ENCODE results near the gene BTRC.

Gene BTRC

GRCh38 chr10:101458869-101459268 is 104.9 kb downstream of the BTRC start:
- Histone ChIP-seq H3K36me3 (ENCODE audit: control insufficient read depth, insufficient read depth, low read length) (no peaks in the 10 kb centered on the region), H3K9ac (ENCODE audit: low read length) (no peak overlapping the region), H3K27me3 (ENCODE audit: control insufficient read depth, insufficient read depth, low read length) (no peaks in the 10 kb centered on the region), H3K4me1 (ENCODE audit: control insufficient read depth, insufficient read depth, low read length) (no peaks in the 10 kb centered on the region), H3K4me3 (ENCODE audit: low read length) (no peak overlapping the region), H3K27ac (ENCODE audit: low read depth, low read length) (no peak overlapping the region)

GRCh38 chr10:101464082-101464481 is 110.1 kb downstream of the BTRC start:
- H3K36me3 ChIP-seq (ENCODE audit: control insufficient read depth, insufficient read depth, low read length): no peaks in the 10 kb centered on the region
- no peak overlapping the region for H3K27ac ChIP-seq (ENCODE audit: low read depth, low read length)

GRCh38 chr10:101464599-101464998 is 110.6 kb downstream of the BTRC start:
- H3K36me3 ChIP-seq (ENCODE audit: control insufficient read depth, insufficient read depth, low read length): no peaks in the 10 kb centered on the region
- no peak overlapping the region for H3K4me3 ChIP-seq (ENCODE audit: low read length)
- H3K27me3 ChIP-seq (ENCODE audit: control insufficient read depth, insufficient read depth, low read length): no peaks in the 10 kb centered on the region
- no peaks in the 10 kb centered on the region for H3K4me1 ChIP-seq (ENCODE audit: control insufficient read depth, insufficient read depth, low read length)
- no peak overlapping the region for H3K27ac ChIP-seq (ENCODE audit: low read depth, low read length)
- no peak overlapping the region for H3K9ac ChIP-seq (ENCODE audit: low read length)

More at GRCh38 chr10:101464082-101464481, 110.1 kb downstream of the BTRC start:
- Histone ChIP-seq H3K4me1 (ENCODE audit: control insufficient read depth, insufficient read depth, low read length) (no peaks in the 10 kb centered on the region), H3K4me3 (ENCODE audit: low read length) (no peak overlapping the region), H3K27me3 (ENCODE audit: control insufficient read depth, insufficient read depth, low read length) (no peaks in the 10 kb centered on the region), H3K9ac (ENCODE audit: low read length) (no peak overlapping the region)

- Histone ChIP-seq H3K36me3 (ENCODE audit: control insufficient read depth, insufficient read depth, low read length) (no peaks in the 10 kb centered on the region), H3K4me3 (ENCODE audit: low read length) (no peak overlapping the region), H3K27ac (ENCODE audit: low read depth, low read length) (no peak overlapping the region), H3K4me1 (ENCODE audit: control insufficient read depth, insufficient read depth, low read length) (no peaks in the 10 kb centered on the region), H3K9ac (ENCODE audit: low read length) (no peak overlapping the region), H3K27me3 (ENCODE audit: control insufficient read depth, insufficient read depth, low read length) (no peaks in the 10 kb centered on the region)
Measured at GRCh38 chr10:101466016-101466912, 112.3 kb downstream of the BTRC start.

- Histone ChIP-seq H3K27ac (ENCODE audit: low read depth, low read length) (no peak overlapping the region), H3K27me3 (ENCODE audit: control insufficient read depth, insufficient read depth, low read length) (no peaks in the 10 kb centered on the region), H3K4me1 (ENCODE audit: control insufficient read depth, insufficient read depth, low read length) (no peaks in the 10 kb centered on the region), H3K9ac (ENCODE audit: low read length) (no peak overlapping the region), H3K36me3 (ENCODE audit: control insufficient read depth, insufficient read depth, low read length) (no peaks in the 10 kb centered on the region), H3K4me3 (ENCODE audit: low read length) (no peak overlapping the region)
Measured at GRCh38 chr10:101467286-101467770, 113.4 kb downstream of the BTRC start.

GRCh38 chr10:101468159-101468558 is 114.2 kb downstream of the BTRC start:
- Histone ChIP-seq H3K4me3 (ENCODE audit: low read length) (no peak overlapping the region), H3K36me3 (ENCODE audit: control insufficient read depth, insufficient read depth, low read length) (no peaks in the 10 kb centered on the region), H3K27me3 (ENCODE audit: control insufficient read depth, insufficient read depth, low read length) (no peaks in the 10 kb centered on the region), H3K9ac (ENCODE audit: low read length) (no peak overlapping the region), H3K4me1 (ENCODE audit: control insufficient read depth, insufficient read depth, low read length) (no peaks in the 10 kb centered on the region), H3K27ac (ENCODE audit: low read depth, low read length) (no peak overlapping the region)

- Histone ChIP-seq H3K9ac (ENCODE audit: low read length) (no peak overlapping the region), H3K27me3 (ENCODE audit: control insufficient read depth, insufficient read depth, low read length) (no peaks in the 10 kb centered on the region), H3K27ac (ENCODE audit: low read depth, low read length) (no peak overlapping the region), H3K4me3 (ENCODE audit: low read length) (no peak overlapping the region), H3K4me1 (ENCODE audit: control insufficient read depth, insufficient read depth, low read length) (no peaks in the 10 kb centered on the region), H3K36me3 (ENCODE audit: control insufficient read depth, insufficient read depth, low read length) (peaks cover 3% of the 10 kb centered on the region)
Measured at GRCh38 chr10:101476383-101476782, 122.4 kb downstream of the BTRC start.

- H3K27me3 ChIP-seq (ENCODE audit: control insufficient read depth, insufficient read depth, low read length): no peaks in the 10 kb centered on the region
- H3K4me3 ChIP-seq (ENCODE audit: low read length): no peak overlapping the region
- H3K36me3 ChIP-seq (ENCODE audit: control insufficient read depth, insufficient read depth, low read length): peaks cover 3% of the 10 kb centered on the region
- no peaks in the 10 kb centered on the region for H3K4me1 ChIP-seq (ENCODE audit: control insufficient read depth, insufficient read depth, low read length)
- no peak overlapping the region for H3K9ac ChIP-seq (ENCODE audit: low read length)
- H3K27ac ChIP-seq (ENCODE audit: low read depth, low read length): no peak overlapping the region
Measured at GRCh38 chr10:101478956-101479355, 125.0 kb downstream of the BTRC start.

- no peaks in the 10 kb centered on the region for H3K27me3 ChIP-seq (ENCODE audit: control insufficient read depth, insufficient read depth, low read length)
- H3K36me3 ChIP-seq (ENCODE audit: control insufficient read depth, insufficient read depth, low read length): peaks cover 3% of the 10 kb centered on the region
- no peak overlapping the region for H3K27ac ChIP-seq (ENCODE audit: low read depth, low read length)
- H3K9ac ChIP-seq (ENCODE audit: low read length): no peak overlapping the region
- H3K4me1 ChIP-seq (ENCODE audit: control insufficient read depth, insufficient read depth, low read length): no peaks in the 10 kb centered on the region
- H3K4me3 ChIP-seq (ENCODE audit: low read length): no peak overlapping the region
Measured at GRCh38 chr10:101481256-101481655, 127.3 kb downstream of the BTRC start.

- H3K36me3 ChIP-seq (ENCODE audit: control insufficient read depth, insufficient read depth, low read length): peaks cover 3% of the 10 kb centered on the region
- no peak overlapping the region for H3K4me3 ChIP-seq (ENCODE audit: low read length)
- H3K27ac ChIP-seq (ENCODE audit: low read depth, low read length): no peak overlapping the region
- H3K4me1 ChIP-seq (ENCODE audit: control insufficient read depth, insufficient read depth, low read length): no peaks in the 10 kb centered on the region
- no peaks in the 10 kb centered on the region for H3K27me3 ChIP-seq (ENCODE audit: control insufficient read depth, insufficient read depth, low read length)
- no peak overlapping the region for H3K9ac ChIP-seq (ENCODE audit: low read length)
Measured at GRCh38 chr10:101482568-101482967, 128.6 kb downstream of the BTRC start.

- Histone ChIP-seq H3K36me3 (ENCODE audit: control insufficient read depth, insufficient read depth, low read length) (peaks cover 3% of the 10 kb centered on the region), H3K27me3 (ENCODE audit: control insufficient read depth, insufficient read depth, low read length) (no peaks in the 10 kb centered on the region), H3K4me3 (ENCODE audit: low read length) (no peak overlapping the region), H3K4me1 (ENCODE audit: control insufficient read depth, insufficient read depth, low read length) (no peaks in the 10 kb centered on the region), H3K9ac (ENCODE audit: low read length) (no peak overlapping the region), H3K27ac (ENCODE audit: low read depth, low read length) (no peak overlapping the region)
Measured at GRCh38 chr10:101484175-101484745, 130.3 kb downstream of the BTRC start.

GRCh38 chr10:101485207-101485606 is 131.2 kb downstream of the BTRC start:
- peaks cover 2% of the 10 kb centered on the region for H3K36me3 ChIP-seq (ENCODE audit: control insufficient read depth, insufficient read depth, low read length)
- no peak overlapping the region for H3K4me3 ChIP-seq (ENCODE audit: low read length)
- H3K27me3 ChIP-seq (ENCODE audit: control insufficient read depth, insufficient read depth, low read length): no peaks in the 10 kb centered on the region
- H3K27ac ChIP-seq (ENCODE audit: low read depth, low read length): no peak overlapping the region
- H3K4me1 ChIP-seq (ENCODE audit: control insufficient read depth, insufficient read depth, low read length): no peaks in the 10 kb centered on the region
- H3K9ac ChIP-seq (ENCODE audit: low read length): no peak overlapping the region

Measured in rectal smooth muscle tissue (tissue), 1 donor.